B cell (primary cell): ENCODE measurements around the gene CYRIA. TPM values are rescaled to one million over a fixed set of nuclear protein-coding genes. Genes with fewer than 3 reads are reported as not detected.

ENCODE experiments used
- ATAC-seq: fragments of 200-7000 bp; cut with Tn5 transposase; one replicate; pipeline ENCODE4 v1.10.0; 2021; ENCODE audit warnings: low read depth, mild to moderate bottlenecking, moderate number of reproducible peaks, moderate library complexity
- CTCF ChIA-PET: fragments of 350-600 bp; sonication (Branson Sonifier 250); formaldehyde crosslinking; loops from one replicate; lab custom pipeline; 2021; ENCODE audit warnings: antibody characterized with exemption, inconsistent platforms; lab: Charles Lee
- POLR2A ChIA-PET: fragments of 350-600 bp; sonication (Branson Sonifier 250); formaldehyde crosslinking; loops from one replicate; lab custom pipeline; 2021; ENCODE audit warnings: antibody characterized with exemption; lab: Charles Lee
- DNase-seq: peaks from one replicate; pipeline ENCODE4 v3.0.0; 2013
- H2AFZ ChIP-seq: 2 replicates; pipeline ENCODE4 v1.6.1; 2012; ENCODE audit warnings: mild to moderate bottlenecking, low read depth, low read length; ENCODE audit not compliant: insufficient read depth, poor library complexity, severe bottlenecking
- H3K27ac ChIP-seq, 2 donors: 1 replicate in 1 of 2; 2 replicates in 1 of 2; pipeline ENCODE4 v1.5.1; 2012 to 2013; ENCODE audit warnings: low read length in 2 of 2, mild to moderate bottlenecking in 2 of 2, moderate library complexity in 1 of 2
- H3K27me3 ChIP-seq, 4 experiments: fragments of 200-600 bp in 1 of 4; sonication (generic) in 1 of 4; replicated peaks in 1 of 4; 1 replicate in 2 of 4; 2 replicates in 2 of 4; pipeline versions ENCODE4 v1.6.1 to v1.7.0; 2013 to 2016; ENCODE audit warnings: low read length in 3 of 4, mild to moderate bottlenecking in 2 of 4, mixed read lengths in 1 of 4, moderate library complexity in 1 of 4; ENCODE audit not compliant: insufficient read depth in 4 of 4, control insufficient read depth in 3 of 4; ENCODE audit errors: control extremely low read depth in 1 of 4
- H3K36me3 ChIP-seq, 2 experiments: replicated peaks in 1 of 2; 1 replicate in 1 of 2; 2 replicates in 1 of 2; pipeline versions ENCODE4 v1.6.1 to v1.7.1; 2013; ENCODE audit warnings: low read length in 1 of 2; ENCODE audit not compliant: insufficient read depth in 2 of 2, control insufficient read depth in 1 of 2; ENCODE audit errors: control extremely low read depth in 1 of 2, extremely low read depth in 1 of 2
- H3K4me1 ChIP-seq, 2 donors: fragments of 200-600 bp in 1 of 2; sonication (generic) in 1 of 2; 1 replicate in 1 of 2; 2 replicates in 1 of 2; pipeline versions ENCODE4 v1.5.1 to v1.6.1; 2013 to 2017; ENCODE audit warnings: low read length in 2 of 2; ENCODE audit not compliant: control insufficient read depth in 2 of 2, insufficient read depth in 2 of 2
- H3K4me2 ChIP-seq: replicated peaks from 2 replicates; pipeline ENCODE3; 2012; ENCODE audit warnings: mild to moderate bottlenecking, low read depth, low read length; ENCODE audit not compliant: poor library complexity, severe bottlenecking
- H3K4me3 ChIP-seq, 5 experiments: fragments of 200-600 bp in 1 of 5; sonication (generic) in 1 of 5; 1 replicate in 3 of 5; 2 replicates in 2 of 5; pipeline versions ENCODE4 v1.5.1 to v1.7.0; 2011 to 2016; ENCODE audit warnings: low read length in 4 of 5, mild to moderate bottlenecking in 4 of 5, low read depth in 2 of 5, control low read depth in 1 of 5, moderate library complexity in 1 of 5; ENCODE audit not compliant: insufficient read depth in 1 of 5; ENCODE audit errors: control extremely low read depth in 1 of 5, extremely low read depth in 1 of 5
- H3K79me2 ChIP-seq: fragments of 200-600 bp; sonication (generic); one replicate; pipeline ENCODE4 v1.6.0; 2016; ENCODE audit warnings: low read length; ENCODE audit not compliant: control insufficient read depth, insufficient read depth
- H3K9ac ChIP-seq: fragments of 200-600 bp; sonication (generic); 2 replicates; pipeline ENCODE4 v1.6.1; 2017; ENCODE audit warnings: mild to moderate bottlenecking, low read length, moderate library complexity
- H3K9me3 ChIP-seq, 3 donors: one replicate each; pipeline versions ENCODE4 v1.6.1 to v1.7.1; 2013; ENCODE audit warnings: low read length in 2 of 3; ENCODE audit not compliant: control insufficient read depth in 2 of 3, insufficient read depth in 1 of 3; ENCODE audit errors: control extremely low read depth in 1 of 3
- H4K20me1 ChIP-seq: 2 replicates; pipeline ENCODE4 v1.6.0; 2012; ENCODE audit warnings: mild to moderate bottlenecking, low read length; ENCODE audit not compliant: insufficient read depth, control insufficient read depth, poor library complexity, severe bottlenecking
- H3K27ac Mint-ChIP-seq: one replicate; pipeline ENCODE4 v1.8.0; 2021; ENCODE audit warnings: mixed read lengths
- H3K27me3 Mint-ChIP-seq: one replicate; pipeline ENCODE4 v1.8.0; 2021; ENCODE audit warnings: mixed read lengths
- H3K4me1 Mint-ChIP-seq: one replicate; pipeline ENCODE4 v1.8.0; 2021; ENCODE audit warnings: mixed read lengths
- H3K4me3 Mint-ChIP-seq: one replicate; pipeline ENCODE4 v1.8.0; 2021; ENCODE audit warnings: mixed read lengths
- H3K9me3 Mint-ChIP-seq: one replicate; pipeline ENCODE4 v1.8.0; 2022; ENCODE audit warnings: mixed read lengths; ENCODE audit not compliant: insufficient read depth
- CTCF ChIP-seq: fragments of 200-600 bp; IDR thresholded peaks from one replicate; pipeline ENCODE4 v1.8.0; 2022; ENCODE audit warnings: antibody characterized with exemption, mild to moderate bottlenecking
- EZH2 ChIP-seq: IDR thresholded peaks from 2 replicates; pipeline ENCODE4 v1.6.1; 2012; ENCODE audit warnings: borderline replicate concordance, low read depth, mild to moderate bottlenecking, moderate library complexity, low read length; ENCODE audit not compliant: insufficient read depth, poor library complexity, severe bottlenecking
- WGBS: methylation state at CpG from one replicate; pipeline ENCODE4 v1.1.5; 2013; ENCODE audit warnings: missing lambda C conversion rate; ENCODE audit not compliant: insufficient coverage; 5-methylcytosine and 5-hydroxymethylcytosine counted together
- intact Hi-C: fragments of 100-400 bp; cut with micrococcal nuclease; formaldehyde crosslinking; loops from one replicate; pipeline ENCODE4 v1.10.0; 2022
- polyA plus RNA-seq: library from polyadenylated mRNA; depleted of rRNA; stranded (reverse); fragments of >200 nt; gene quantifications from 2 replicates; pipeline ENCODE4 v1.2.3, GENCODE V29; 2012
- total RNA-seq, 2 donors: library from RNA; stranded (reverse); fragments of 120-200 nt in 1 of 2; gene quantifications; 1 replicate in 1 of 2; 2 replicates in 1 of 2; pipeline versions ENCODE4 v1.2.3 to v1.2.4, GENCODE V29; 2013 to 2022

CYRIA gene
- total and polyA plus RNA-seq, 2 donors (not counting 1 experiment from before 2014, with no cell fraction given) = 16.8 to 58.8 TPM

DNA sequence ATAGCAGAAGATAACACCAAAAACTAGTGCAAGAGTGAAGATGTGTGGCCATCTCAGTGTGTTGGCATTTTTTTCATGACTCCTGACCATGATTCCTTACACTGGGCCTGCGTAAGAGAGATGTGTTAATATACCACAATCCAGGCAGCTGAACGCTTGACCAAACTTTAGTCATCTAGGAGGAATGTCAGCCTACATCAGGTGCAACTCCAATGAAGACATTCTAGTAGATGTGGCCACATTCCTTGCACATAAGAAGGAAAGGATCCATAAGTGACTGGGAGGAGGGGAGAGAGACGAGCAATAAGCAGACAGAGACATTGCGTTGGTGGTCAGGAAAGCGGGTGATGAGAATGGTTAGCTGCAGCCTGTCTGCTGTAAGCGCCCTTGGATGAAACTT, 42.6 kb downstream of the CYRIA start:
- H3K27me3 Mint-ChIP-seq = no peaks in the 10 kb centered on the region
- peaks cover 84% of the 10 kb centered on the region for H3K4me1 Mint-ChIP-seq
- ATAC-seq = no peak
- Histone ChIP-seq H3K9ac (peak overlapping the region; percentile 10), H3K4me3 (no peak overlapping the region), H3K79me2 (peaks cover 67% of the 10 kb centered on the region), H3K27me3 (no peaks in the 10 kb centered on the region), H3K36me3 (peaks cover 6 to 52% of the 10 kb centered on the region in 2 experiments), H3K4me1 (peaks cover 73 to 81% of the 10 kb centered on the region in 2 donors), H4K20me1 (no peaks in the 10 kb centered on the region), H3K9me3 (no peaks in the 10 kb centered on the region), H3K27ac (peak overlapping the region; percentile 78 to 92), H2AFZ (no peak overlapping the region), H3K4me2 (peak overlapping the region; percentile 67)
- H3K27ac Mint-ChIP-seq = peak overlapping the region; percentile 88
- ChIA-PET POLR2A (interaction anchor here (1.9 to 2.6 kb wide), 2 partner anchors 33 to 42 kb away, joined by 6 to 8 read pairs; partner anchors contain the start of gene CYRIA), CTCF (interaction anchor here (1.1 to 18.3 kb wide), 11 partner anchors 8 to 133 kb away, joined by 3 to 242 read pairs (median 7); partner anchors contain the start of gene CYRIA)
- H3K9me3 Mint-ChIP-seq = no peaks in the 10 kb centered on the region
- TF ChIP-seq EZH2 = no peak
- no peak for TF ChIP-seq CTCF
- no peak for DNase-seq
- peak overlapping the region; percentile 68 for H3K4me3 Mint-ChIP-seq
- intact Hi-C loops = loop anchor here (2.0 to 10.0 kb wide), 2 partner anchors 14 to 582 kb away; no protein-coding TSS in a partner anchor
- 93% methylated on average over 4 of the region's 6 CpGs for WGBS

- Histone ChIP-seq H3K9ac (peak overlapping the region; percentile 10), H3K4me2 (peak overlapping the region; percentile 67), H3K4me1 (peaks cover 69 to 81% of the 10 kb centered on the region in 2 donors), H3K27ac (peak overlapping the region; percentile 78 to 92), H4K20me1 (peaks cover 5% of the 10 kb centered on the region), H2AFZ (no peak overlapping the region), H3K4me3 (peak overlapping the region in 1 of 5 experiments; percentile 8), H3K79me2 (peaks cover 71% of the 10 kb centered on the region), H3K27me3 (no peaks in the 10 kb centered on the region), H3K9me3 (no peaks in the 10 kb centered on the region), H3K36me3 (peaks cover 6 to 56% of the 10 kb centered on the region in 2 experiments)
- Mint-ChIP-seq H3K27ac (peak overlapping the region; percentile 88), H3K9me3 (no peaks in the 10 kb centered on the region), H3K4me3 (peak overlapping the region; percentile 68), H3K4me1 (peaks cover 84% of the 10 kb centered on the region), H3K27me3 (no peaks in the 10 kb centered on the region)
- ATAC-seq = peak; percentile 26
- peak; percentile 57 for DNase-seq
- intact Hi-C loops = loop anchor here (2.0 to 10.0 kb wide), 2 partner anchors 14 to 582 kb away; no protein-coding TSS in a partner anchor
- WGBS = 54% methylated on average over 2 of the region's 4 CpGs
- ChIA-PET POLR2A (interaction anchor here (1.9 to 2.6 kb wide), 2 partner anchors 34 to 42 kb away, joined by 6 to 8 read pairs; partner anchors contain the start of gene CYRIA), CTCF (interaction anchor here (1.0 to 18.3 kb wide), 14 partner anchors 8 to 144 kb away, joined by 3 to 242 read pairs (median 5); partner anchors contain the start of gene CYRIA)
- TF ChIP-seq CTCF = no peak
- TF ChIP-seq EZH2 = no peak
These were observed 43.1 kb downstream of the CYRIA start for GRCh38 chr2:16622399-16622968.
